Left lung (tissue), 10 donors: ENCODE data around the gene MRPS34. TPM values are rescaled to one million over a fixed set of nuclear protein-coding genes. Genes with fewer than 3 reads are reported as not detected.
"Not testable (repeated sequence)": the region's sequence is repeated elsewhere in the genome, so short reads cannot be mapped to it uniquely, and the experiment has no call there.

ENCODE experiments used
- ATAC-seq: fragments of 200-7000 bp; cut with Tn5 transposase; one replicate; pipeline ENCODE4 v1.9.1; 2020; ENCODE audit warnings: moderate library complexity
- DNase-seq, 4 donors: peaks; one replicate each; pipeline ENCODE4 v3.0.0-alpha.2; 2013 to 2020
- H3K27ac ChIP-seq, 2 donors: fragments of 200-600 bp; sonication (generic) in 1 of 2; one replicate each; pipeline versions ENCODE4 v1.5.0 to v1.8.0; 2020 to 2021
- H3K27me3 ChIP-seq, 2 donors: fragments of 200-600 bp; sonication (generic) in 1 of 2; one replicate each; pipeline versions ENCODE4 v1.5.0 to v1.8.0; 2020 to 2021
- H3K36me3 ChIP-seq, 2 donors: fragments of 200-600 bp; sonication (generic) in 1 of 2; one replicate each; pipeline versions ENCODE4 v1.5.0 to v1.8.0; 2020 to 2021
- H3K4me1 ChIP-seq, 2 donors: fragments of 200-600 bp; one replicate each; pipeline ENCODE4 v1.8.0; 2021
- H3K4me3 ChIP-seq, 2 donors: fragments of 200-600 bp; sonication (generic) in 1 of 2; one replicate each; pipeline versions ENCODE4 v1.5.0 to v1.8.0; 2020 to 2021; ENCODE audit warnings: mild to moderate bottlenecking in 1 of 2
- H3K9me3 ChIP-seq, 2 donors: fragments of 200-600 bp; sonication (generic) in 1 of 2; one replicate each; pipeline versions ENCODE4 v1.5.0 to v1.8.0; 2020 to 2021
- CTCF ChIP-seq, 2 donors: fragments of 200-600 bp; sonication (generic) in 1 of 2; IDR thresholded peaks; one replicate each; pipeline versions ENCODE4 v1.5.0 to v1.8.0; 2021; ENCODE audit warnings: antibody characterized with exemption in 2 of 2
- intact Hi-C, 2 donors: fragments of 100-400 bp; cut with DNase I; formaldehyde crosslinking; loops; one replicate each; pipeline versions ENCODE4 v1.11.2 to v1.14.2; 2022
- polyA plus RNA-seq, 6 donors: library from polyadenylated mRNA; unstranded; fragments of 120-200 nt; gene quantifications; one replicate each; pipeline ENCODE4 v1.2.1, GENCODE V29; 2013; ENCODE audit not compliant: insufficient read length in 6 of 6
- total RNA-seq, 2 donors: library from RNA; stranded (reverse); fragmentation: NEBNext Ultra II Directional; extraction: Animal tissue kit (Norgen Biotek cat#: 25700); gene quantifications; one replicate each; pipeline ENCODE4 v1.2.1, GENCODE V29; 2021
- donor health status: DM: no; HTN: yes; CAD: no.
- donor health status: DM: no; HTN: no; CAD: no.

Gene MRPS34
- total and polyA plus RNA-seq, 8 donors: 47.5 to 91.5 (median 64.1) TPM

- TF ChIP-seq CTCF (IDR thresholded peaks at IDR 0.05): no peak
- no peak for ATAC-seq
- Histone ChIP-seq H3K27me3 (no peaks in the 10 kb centered on the region), H3K4me1 (no peaks in the 10 kb centered on the region), H3K36me3 (peaks cover 0 to 53% of the 10 kb centered on the region in 2 donors), H3K4me3 (no peak overlapping the region), H3K27ac (no peak overlapping the region), H3K9me3 (no peaks in the 10 kb centered on the region)
- DNase-seq: no peak
- intact Hi-C loops: no loop called here
Measured at GRCh38 chr16:1740781-1741490, 32.0 kb downstream of the MRPS34 start.

- H3K4me3 ChIP-seq: no peak overlapping the region
- DNase-seq: no peak
- no peak overlapping the region for H3K27ac ChIP-seq
- H3K27me3 ChIP-seq: no peaks in the 10 kb centered on the region
- H3K4me1 ChIP-seq: no peaks in the 10 kb centered on the region
- no peaks in the 10 kb centered on the region for H3K9me3 ChIP-seq
- intact Hi-C loops: no loop called here
- ATAC-seq: no peak
- no peak for TF ChIP-seq CTCF (IDR thresholded peaks at IDR 0.05)
- peaks cover 0 to 46% of the 10 kb centered on the region in 2 donors for H3K36me3 ChIP-seq
Measured at GRCh38 chr16:1740234-1740633, 32.7 kb downstream of the MRPS34 start.

GRCh38 chr16:1734816-1735215, 38.1 kb downstream of the MRPS34 start:
- H3K4me1 ChIP-seq: no peaks in the 10 kb centered on the region
- H3K9me3 ChIP-seq: no peaks in the 10 kb centered on the region
- TF ChIP-seq CTCF (IDR thresholded peaks at IDR 0.05): no peak
- no peak overlapping the region for H3K27ac ChIP-seq
- H3K4me3 ChIP-seq: no peak overlapping the region
- H3K36me3 ChIP-seq: peaks cover 0 to 51% of the 10 kb centered on the region in 2 donors
- no peaks in the 10 kb centered on the region for H3K27me3 ChIP-seq
- intact Hi-C loops: no loop called here
- no peak for ATAC-seq
- DNase-seq: no peak

GRCh38 chr16:1734123-1734522, 38.8 kb downstream of the MRPS34 start:
- Histone ChIP-seq H3K4me1 (no peaks in the 10 kb centered on the region), H3K9me3 (no peaks in the 10 kb centered on the region), H3K36me3 (peaks cover 0 to 57% of the 10 kb centered on the region in 2 donors), H3K27ac (no peak overlapping the region), H3K4me3 (no peak overlapping the region), H3K27me3 (no peaks in the 10 kb centered on the region)
- no peak for TF ChIP-seq CTCF (IDR thresholded peaks at IDR 0.05)
- intact Hi-C loops: no loop called here
- ATAC-seq (no peak), DNase-seq (no peak)

- H3K4me3 ChIP-seq, intact Hi-C loops, H3K27me3 ChIP-seq, H3K27ac ChIP-seq, H3K9me3 ChIP-seq, ATAC-seq, DNase-seq, H3K4me1 ChIP-seq: not testable (repeated sequence)
- peaks cover 0 to 70% of the 10 kb centered on the region in 2 donors for H3K36me3 ChIP-seq
Measured at GRCh38 chr16:1732551-1732987, 40.4 kb downstream of the MRPS34 start.

- Histone ChIP-seq H3K27me3 (no peaks in the 10 kb centered on the region), H3K4me3 (no peak overlapping the region), H3K4me1 (no peaks in the 10 kb centered on the region), H3K36me3 (peaks cover 0 to 74% of the 10 kb centered on the region in 2 donors), H3K9me3 (no peaks in the 10 kb centered on the region), H3K27ac (no peak overlapping the region)
- TF ChIP-seq CTCF (IDR thresholded peaks at IDR 0.05): no peak
- intact Hi-C loops: no loop called here
- DNase-seq (no peak), ATAC-seq (no peak)
Measured at GRCh38 chr16:1732071-1732470, 40.9 kb downstream of the MRPS34 start.
